NCI-H510A treated with DMSO at 0.1 percent for 48 hours (cell line): ENCODE data around the gene COL6A2.
"Not testable (repeated sequence)": the region's sequence is repeated elsewhere in the genome, so short reads cannot be mapped to it uniquely, and the experiment has no call there.

Experiments
- DNase-seq: peaks from one replicate; lab custom pipeline; 2025; lab: John Stamatoyannopoulos, UW

Gene COL6A2

DNA sequence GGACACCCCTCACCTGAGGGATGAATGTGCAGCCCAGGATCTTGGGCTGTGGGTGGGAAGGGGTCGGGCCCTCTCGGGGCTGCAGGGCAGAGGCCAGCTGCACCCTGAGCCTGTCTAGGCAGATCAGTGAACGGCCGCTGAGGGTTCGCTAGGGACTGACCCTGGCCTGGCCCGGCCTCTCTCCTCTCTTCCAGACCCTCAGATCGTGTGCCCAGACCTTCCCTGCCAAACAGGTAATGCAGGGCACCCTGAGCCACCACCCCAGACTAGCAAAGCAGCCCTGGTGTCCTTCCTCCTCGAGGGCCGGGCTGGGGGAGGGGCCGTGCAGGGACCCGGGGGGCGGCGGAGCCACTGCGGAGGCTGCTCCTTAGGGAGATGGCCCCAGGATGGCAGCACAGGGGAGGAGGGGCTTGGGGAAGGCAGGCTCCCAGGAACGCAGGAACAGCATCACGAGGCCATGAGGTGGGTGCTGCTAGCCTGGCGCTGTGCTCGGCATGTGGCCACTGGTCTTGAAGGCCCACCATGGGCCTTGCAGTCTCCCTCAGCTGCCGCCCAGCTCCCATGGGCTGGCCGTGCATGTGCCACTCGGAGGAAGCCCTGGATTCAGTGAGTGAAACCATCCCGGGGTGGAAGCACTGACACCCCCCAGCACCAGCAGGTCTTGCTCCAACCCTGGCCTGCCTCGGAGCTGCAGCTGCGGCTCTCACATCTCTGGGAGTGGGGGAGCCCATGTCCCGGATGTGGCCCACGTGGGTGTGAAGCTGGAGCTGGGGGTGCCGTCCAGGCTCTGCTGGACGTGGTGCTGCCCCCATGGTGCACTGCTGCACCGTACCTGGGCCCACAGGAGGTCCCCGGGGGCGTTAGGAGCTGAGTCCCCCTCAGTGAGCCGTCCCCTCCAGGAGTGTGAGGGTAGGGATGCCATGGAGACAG is 28.7 kb downstream of the COL6A2 start:
- no peak for DNase-seq

DNA sequence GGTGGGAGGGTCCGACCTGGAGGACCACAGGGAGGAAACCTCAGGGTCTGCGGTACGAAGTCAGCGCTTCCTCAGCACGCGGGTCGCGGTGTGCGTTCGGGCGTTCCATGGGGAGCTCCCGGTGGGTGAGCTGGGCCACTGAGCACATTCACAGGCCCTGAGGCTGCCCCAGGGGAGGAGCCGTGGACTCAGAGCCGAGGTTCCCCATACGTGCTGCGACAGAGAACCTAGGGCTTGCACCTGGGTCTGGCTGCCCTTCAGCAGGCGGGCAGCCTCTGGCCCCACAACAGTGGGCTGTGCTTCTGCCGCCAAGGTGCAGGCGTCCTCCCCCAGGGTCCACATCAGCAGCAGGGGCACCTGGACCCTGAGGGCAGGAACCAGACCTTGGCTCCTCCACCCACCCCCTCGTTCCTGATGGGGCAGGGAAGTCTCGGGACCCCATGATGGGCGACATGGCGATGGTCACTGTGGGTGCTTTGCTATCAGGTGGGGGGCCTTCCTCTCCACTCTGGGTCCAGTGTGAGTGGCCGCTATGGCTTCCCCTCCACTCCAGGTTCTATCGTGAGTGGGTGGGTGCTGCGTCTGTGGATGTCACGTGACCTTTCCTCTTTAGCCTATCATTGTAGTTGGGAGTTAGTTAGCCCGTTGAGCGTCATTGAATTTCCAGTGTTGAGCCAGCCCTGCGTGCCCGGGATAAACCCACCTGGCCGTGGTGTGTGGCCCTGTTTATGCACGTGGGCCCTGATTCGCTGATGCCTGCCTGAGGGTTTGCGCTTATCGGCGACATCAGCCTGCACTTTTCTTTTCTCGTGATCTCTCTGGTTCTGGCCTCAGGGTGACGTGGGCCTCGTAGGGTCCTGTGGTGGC is 29.6 kb downstream of the COL6A2 start:
- no peak for DNase-seq

DNA sequence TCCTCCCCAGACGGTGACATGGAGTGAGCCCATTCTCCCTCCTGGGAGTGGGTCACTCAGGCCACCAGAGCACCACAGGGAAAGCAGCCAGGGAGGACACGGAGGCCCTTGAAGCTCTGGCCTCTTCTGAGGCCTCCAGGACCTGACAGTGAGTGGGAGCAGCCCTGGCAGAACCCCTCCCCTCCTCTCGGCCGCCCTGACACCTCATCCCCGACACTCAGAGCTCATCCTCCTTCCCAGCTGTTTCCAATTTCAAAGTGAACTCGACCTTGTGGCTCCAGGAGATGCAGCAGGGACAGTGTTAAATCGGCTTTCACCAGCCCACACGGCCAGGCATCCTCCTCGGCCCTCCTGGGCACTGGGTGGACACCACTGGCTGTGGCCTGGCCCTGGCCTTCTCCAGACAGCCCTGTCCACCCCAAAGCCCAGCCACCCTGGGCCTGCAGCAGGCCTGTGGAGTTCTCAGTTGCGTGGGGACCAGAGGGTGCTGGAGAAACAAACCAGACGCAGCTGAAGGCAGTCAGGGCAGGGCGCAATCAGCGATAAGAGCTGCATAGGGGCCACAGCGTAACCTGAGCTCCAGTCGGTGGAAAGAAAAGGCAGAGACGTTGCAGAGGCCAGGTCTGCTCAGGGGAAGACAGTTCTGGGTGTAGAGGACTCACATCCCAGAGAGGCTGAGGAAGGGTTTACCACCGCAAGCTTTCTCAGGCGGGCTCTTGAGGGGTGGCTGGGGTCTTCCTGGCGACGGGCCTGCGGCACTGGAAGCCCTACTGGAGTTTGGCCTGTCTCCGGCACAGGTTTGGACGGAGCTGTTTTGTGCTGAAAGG is 30.4 kb downstream of the COL6A2 start:
- no peak for DNase-seq

DNA sequence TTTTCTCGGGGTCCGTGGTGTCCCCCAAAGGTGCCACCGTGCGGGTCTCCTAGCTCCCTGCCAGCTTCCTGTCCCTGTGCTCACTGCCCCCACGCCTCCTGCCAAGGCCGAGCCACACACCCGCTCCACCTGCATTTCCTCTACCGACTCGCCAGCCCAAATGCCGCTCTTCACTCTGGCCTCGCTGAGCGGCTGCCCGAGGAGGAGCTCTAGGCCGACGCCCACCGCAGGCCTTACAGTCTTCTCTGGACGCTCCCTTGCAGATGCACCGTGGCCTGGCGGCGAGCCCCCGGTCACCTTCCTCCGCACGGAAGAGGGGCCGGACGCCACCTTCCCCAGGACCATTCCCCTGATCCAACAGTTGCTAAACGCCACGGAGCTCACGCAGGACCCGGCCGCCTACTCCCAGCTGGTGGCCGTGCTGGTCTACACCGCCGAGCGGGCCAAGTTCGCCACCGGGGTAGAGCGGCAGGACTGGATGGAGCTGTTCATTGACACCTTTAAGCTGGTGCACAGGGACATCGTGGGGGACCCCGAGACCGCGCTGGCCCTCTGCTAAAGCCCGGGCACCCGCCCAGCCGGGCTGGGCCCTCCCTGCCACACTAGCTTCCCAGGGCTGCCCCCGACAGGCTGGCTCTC is 31.1 kb downstream of the COL6A2 start:
- no peak for DNase-seq

DNA sequence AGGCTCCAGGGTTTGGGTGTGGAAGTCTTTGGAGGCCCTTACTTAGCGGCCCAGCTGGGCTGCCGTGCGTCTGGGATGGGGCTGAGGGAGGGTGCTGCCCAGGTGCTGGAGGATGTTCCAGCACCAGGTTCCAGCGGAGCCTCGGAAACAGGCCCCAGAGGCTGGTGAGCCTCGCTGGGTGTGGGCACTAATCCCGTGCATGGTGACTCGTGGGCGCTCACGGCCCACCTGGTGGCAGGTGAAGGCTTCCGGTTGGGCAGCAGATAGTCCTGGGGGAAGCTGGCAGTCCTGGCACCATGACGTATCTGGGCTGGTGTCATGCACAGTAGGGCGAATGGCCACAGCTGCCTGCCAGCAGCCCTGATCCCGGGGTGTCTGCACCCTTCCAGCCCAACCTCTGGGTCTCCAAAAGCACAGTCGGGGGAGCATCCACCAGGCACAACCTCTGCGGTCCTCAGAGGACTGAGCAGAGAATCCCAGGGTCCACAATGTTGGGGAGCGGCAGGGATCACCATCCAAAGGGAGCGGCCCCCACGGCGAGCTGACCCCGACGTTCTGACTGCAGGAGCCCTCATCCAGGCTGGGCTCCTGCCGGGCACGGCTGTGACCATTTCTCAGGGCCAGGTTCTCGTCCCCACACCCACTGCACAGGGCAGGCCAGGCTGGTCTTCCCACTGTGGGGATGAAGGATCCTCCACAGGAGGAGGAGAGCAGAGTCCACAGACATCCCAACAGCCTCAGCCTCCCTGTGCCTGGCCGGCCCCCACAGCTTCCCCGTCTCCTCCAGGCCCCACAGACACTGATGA is 32.1 kb downstream of the COL6A2 start:
- no peak for DNase-seq

DNA sequence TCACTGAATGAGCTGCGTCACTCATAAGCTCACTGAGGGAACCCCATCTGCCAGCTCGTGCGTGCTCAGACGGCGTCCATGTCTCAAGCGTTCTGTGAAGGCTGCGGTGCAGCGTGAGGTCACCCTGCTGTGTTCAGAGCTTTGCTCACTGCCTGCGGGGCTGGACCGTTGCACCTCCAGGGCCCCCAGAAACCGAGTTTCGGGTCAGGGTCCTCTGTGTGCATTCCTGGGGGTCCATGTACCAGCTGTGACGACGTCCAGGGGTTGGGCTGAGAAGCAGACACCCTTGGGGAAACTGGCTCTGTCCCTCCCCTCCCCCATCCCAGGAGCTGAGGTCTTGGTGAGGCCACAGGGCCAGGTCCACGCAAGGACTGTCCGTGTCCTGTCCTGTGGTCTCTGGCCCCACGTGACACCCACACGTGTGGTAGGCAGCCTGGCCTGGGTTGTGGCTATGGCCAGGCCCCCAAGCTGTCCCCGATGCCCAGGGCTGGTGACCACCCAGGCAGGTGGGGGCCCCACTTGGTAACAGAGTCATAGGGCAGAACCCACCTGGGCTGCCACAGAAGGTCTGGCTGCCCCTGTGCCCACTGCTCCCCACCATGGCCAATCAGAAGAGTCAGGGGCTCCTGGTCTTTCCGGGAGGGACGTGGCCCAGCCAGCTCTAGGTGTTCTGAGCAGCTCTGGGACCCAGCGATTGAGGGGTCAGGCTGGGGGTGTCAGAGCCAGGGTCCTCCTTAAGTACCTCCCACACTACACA is 33.1 kb downstream of the COL6A2 start:
- no peak for DNase-seq

DNA sequence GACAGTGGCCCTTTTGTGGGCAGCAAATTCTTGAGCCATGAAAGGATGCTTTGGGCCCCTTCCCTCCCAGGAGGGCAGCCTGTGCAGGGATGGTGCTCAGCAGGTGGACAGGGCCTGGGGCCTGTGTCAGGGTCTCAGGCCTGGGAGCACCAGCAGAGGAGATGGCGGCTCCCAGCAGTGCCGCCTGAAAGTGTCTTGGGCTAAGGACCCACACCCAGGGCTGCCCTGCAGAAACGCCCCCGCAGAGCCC is 33.6 kb downstream of the COL6A2 start:
- no peak for DNase-seq

DNA sequence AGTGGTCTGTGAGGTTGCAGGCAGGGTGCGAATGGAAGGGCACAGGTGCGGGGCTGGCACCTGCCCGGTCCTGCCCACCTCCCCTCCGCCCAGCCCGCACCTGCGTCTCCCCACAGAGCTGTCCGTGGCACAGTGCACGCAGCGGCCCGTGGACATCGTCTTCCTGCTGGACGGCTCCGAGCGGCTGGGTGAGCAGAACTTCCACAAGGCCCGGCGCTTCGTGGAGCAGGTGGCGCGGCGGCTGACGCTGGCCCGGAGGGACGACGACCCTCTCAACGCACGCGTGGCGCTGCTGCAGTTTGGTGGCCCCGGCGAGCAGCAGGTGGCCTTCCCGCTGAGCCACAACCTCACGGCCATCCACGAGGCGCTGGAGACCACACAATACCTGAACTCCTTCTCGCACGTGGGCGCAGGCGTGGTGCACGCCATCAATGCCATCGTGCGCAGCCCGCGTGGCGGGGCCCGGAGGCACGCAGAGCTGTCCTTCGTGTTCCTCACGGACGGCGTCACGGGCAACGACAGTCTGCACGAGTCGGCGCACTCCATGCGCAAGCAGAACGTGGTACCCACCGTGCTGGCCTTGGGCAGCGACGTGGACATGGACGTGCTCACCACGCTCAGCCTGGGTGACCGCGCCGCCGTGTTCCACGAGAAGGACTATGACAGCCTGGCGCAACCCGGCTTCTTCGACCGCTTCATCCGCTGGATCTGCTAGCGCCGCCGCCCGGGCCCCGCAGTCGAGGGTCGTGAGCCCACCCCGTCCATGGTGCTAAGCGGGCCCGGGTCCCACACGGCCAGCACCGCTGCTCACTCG is 34.1 kb downstream of the COL6A2 start:
- DNase-seq: no peak

DNA sequence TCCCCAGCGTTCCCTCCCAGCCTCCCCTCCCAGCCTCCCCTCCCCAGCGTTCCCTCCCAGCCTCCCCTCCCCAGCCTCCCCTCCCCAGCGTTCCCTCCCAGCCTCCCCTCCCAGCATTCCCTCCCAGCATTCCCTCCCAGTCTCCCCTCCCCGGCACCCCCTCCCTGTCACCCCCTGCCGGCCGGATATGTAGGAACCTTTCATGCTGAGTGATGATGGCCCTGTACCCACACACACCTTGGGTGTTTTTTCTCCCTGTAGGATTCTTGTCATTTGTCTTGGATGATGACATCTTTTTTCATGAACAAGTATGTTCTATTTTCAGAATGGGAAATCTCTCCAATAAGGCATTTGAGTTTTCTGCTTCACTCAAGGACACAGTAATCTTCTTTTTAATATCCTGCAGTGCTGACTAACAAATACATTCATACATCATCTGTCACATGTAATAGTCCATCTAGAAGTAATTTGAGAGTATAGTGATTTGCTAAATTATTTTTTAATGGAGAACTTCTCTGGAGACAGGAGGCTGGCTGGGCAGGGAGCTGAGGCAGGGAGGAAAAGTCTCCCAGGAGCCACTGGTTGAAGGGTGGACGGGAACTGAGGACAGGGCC is 38.0 kb downstream of the COL6A2 start:
- no peak for DNase-seq

DNA sequence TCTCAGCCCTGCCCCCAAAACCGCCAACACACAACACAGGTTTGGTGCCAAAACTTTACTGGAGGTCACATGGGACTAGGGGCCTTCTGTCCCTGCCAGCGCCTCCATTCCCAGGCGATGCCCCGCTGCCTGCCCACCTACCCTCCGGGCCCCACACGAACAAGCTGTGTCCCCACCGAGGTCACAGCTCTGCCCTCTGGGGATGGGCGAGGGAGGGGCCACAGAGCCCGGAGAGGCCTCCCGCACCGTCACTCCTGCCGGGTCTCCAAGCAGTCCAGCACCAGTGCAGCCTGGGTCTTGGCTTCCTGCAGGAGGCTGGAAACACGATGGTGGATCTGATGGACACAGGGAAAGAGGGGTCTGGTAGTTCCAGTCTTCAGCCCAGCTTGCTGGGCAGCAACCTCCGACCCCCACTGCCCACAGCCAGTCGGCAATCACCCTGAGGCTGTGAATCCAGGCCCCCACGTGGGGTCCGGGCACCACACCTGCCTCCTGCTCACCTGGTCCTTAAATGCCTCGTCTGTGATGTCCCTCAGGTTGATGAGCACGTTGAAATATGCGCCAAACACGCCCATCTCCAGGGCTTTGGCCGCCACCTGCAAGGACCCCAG is 38.9 kb downstream of the COL6A2 start:
- no peak for DNase-seq

DNA sequence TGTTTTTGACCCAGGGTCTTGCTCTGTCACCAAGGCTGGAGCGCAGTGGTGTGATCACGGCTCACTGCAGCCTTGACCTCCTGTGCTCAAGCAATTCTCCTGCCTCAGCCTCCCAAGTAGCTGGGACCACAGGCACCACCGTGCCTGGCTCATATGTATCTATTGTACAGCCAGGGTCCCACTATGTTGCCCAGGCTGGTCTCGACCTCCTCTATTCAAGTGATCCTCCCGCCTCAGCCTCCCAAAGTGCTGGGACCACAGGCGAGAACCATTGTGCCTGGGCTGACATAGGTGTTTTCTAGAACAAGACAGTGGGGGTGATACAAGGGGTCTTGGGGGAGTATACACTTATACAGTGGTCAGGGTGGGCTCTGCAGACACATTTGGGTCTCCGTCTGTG is 40.0 kb downstream of the COL6A2 start:
- no peak for DNase-seq

DNA sequence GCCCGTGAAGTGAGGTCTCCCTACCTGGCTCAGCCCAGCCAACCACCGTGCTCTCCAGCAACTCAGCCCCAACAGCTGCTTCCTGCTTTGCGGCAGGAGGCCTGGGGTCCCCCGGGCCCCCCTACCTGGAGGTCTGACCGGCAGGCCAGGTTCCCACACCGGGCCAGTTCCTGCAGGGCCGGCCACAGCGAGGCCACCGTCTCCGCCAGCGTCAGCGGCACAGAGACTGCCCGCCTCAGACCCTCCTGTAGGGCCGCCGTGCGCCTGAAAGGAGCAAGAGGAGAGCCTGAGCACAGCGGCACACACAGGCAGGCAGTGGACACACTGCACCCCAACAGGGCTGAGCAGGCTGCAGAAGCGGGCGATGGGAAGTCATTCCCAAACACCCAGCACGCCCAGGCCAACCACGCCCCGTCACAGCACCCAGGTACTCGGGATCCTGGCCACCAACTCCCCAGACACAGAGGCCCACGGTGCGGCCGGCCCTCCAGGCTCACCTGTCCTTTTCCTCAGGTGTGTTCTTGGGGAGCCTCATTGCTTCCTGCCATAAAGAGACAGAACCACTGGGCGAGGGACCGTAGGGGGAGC is 40.6 kb downstream of the COL6A2 start:
- DNase-seq: no peak

DNA sequence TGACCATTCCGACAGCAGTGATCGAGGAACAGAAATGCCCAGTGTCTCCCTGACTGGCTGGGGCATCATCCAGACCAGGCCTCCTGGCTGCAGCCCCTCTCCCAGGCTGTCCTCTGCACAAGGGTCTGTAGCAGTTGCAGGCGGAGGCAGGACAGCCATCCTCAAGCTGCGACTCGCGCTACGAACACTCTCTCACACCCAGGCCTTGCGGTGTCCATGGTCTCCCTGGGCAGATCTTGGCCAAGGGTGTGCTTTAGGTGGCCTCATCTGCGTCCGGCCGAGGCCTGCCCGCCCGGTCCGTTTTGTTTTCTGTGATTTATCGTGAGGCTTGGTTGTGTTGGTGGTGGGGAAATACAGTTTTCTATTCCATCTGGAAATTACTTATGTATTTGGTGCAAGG is 41.8 kb downstream of the COL6A2 start:
- no peak for DNase-seq

DNA sequence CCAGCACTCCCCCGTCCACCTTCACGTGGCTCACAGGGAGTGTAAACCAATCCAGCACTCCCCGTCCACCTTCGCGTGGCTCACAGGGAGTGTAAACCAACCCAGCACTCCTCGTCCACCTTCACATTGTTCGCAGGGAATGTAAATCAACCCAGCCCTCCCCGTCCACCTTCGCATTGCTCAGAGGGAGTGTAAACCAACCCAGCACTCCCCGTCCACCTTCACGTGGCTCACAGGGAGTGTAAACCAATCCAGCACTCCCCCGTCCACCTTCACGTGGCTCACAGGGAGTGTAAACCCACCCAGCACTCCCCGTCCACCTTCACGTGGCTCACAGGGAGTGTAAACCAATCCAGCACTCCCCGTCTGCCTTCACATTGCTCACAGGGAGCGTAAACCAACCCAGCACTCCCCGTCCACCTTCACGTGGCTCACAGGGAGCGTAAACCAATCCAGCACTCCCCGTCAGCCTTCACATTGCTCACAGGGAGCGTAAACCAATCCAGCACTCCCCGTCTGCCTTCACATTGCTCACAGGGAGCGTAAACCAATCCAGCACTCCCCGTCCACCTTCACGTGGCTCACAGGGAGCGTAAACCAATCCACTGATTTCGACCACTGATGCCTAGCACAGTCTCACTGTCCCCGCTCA is 42.6 kb downstream of the COL6A2 start:
- not testable (repeated sequence) for DNase-seq

DNA sequence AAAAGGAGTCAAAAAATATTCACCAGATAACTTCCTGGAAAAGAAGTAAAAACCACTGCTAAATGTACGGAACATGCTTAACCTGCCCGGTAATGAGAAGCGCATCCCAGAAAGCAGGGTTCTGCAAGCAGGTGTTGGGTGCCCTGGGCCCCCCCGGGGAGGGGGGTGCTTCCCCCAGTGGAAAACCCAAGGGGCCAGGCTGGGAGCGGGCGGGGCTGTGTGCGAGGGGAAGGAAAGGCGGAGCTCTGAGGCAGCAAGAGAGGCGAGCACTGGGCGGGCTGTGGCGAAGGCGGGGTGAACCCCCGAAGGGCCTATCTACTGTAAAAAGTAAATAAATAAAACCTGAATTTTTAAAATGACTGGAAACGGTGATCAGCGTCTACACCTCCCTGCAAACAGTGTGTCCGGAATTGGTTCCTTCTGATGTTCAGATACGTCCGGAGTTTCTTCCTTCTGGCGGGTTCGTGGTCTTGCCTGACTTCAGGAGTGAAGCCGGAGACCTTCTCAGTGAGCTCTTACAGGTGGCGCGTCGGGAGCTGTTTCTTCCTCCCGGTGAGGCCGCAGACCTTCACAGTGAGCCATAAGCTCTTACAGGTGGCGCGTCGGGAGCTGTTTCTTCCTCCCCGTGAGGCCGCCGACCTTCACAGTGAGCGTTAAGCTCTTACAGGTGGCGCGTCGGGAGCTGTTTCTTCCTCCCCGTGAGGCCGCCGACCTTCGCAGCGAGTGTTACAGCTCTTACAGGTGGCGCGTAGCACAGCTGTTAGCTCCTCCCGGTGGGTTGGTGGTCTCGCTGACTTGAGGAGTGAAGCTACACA is 44.1 kb downstream of the COL6A2 start:
- DNase-seq: no peak

DNA sequence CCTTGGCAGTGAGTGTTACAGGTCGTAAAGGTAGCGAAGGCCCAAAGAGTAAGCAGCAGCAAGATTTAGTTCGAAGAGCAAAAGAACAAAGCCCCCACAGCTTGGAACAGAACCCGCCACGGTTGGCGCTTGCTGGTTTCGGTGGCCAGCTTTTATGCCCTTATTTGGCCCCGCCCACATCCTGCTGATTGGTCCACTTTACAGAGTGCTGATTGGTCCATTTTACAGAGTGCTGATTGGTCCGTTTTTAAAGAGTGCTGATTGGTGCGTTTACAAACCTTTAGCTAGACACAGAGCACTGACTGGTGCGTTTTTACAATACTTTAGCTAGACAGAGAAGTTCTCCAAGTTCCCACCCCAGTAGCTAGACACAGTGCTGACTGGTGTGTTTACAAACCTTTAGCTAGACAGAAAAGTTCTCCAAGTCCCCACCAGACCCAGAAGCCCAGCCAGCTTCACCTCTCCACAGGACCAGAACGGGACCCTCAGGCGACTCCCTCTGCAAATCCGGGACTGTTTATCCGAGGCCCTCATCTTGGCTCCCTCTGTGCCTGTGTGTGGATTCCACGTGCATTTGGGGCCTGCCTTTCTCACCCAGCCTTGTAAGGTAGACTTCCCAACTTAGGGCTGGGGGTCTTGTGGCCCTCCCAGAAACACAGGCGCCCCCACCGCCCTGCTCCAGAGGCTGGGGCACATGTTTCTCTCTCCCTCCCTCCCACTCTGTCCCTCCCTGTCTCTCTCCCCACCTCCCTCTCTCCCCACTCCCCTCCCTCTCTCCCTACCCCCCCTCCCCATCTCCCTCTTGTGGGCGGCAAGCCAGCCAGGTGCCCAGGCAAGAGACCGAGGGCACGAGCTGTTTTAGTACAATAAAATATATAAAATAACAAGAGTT is 44.9 kb downstream of the COL6A2 start:
- no peak for DNase-seq
